Testis (tissue), 3 donors: Measurements from ENCODE around the gene RNF149. TPM values are rescaled to one million over a fixed set of nuclear protein-coding genes. Genes with fewer than 3 reads are reported as not detected.

Experiments
- DNase-seq: peaks from one replicate; pipeline ENCODE4 v3.0.0-alpha.2; 2019
- H3K27ac ChIP-seq, 2 donors: fragments of 200-600 bp; sonication (generic); one replicate each; pipeline ENCODE4 v1.5.1; 2019
- H3K27me3 ChIP-seq: fragments of 200-600 bp; sonication (generic); one replicate; pipeline ENCODE4 v1.5.1; 2019
- H3K36me3 ChIP-seq: fragments of 200-600 bp; sonication (generic); one replicate; pipeline ENCODE4 v1.5.1; 2017; ENCODE audit warnings: low read depth; ENCODE audit errors: missing control alignments
- H3K4me1 ChIP-seq: fragments of 200-600 bp; sonication (generic); one replicate; pipeline ENCODE4 v1.5.1; 2019
- H3K4me3 ChIP-seq, 2 donors: fragments of 200-600 bp; sonication (generic); one replicate each; pipeline ENCODE4 v1.5.1; 2017 to 2019
- H3K9me3 ChIP-seq: fragments of 200-600 bp; sonication (generic); one replicate; pipeline ENCODE4 v1.5.1; 2017
- CTCF ChIP-seq, 3 experiments: fragments of 450-650 bp in 2 of 3; fragments of 200-600 bp in 1 of 3; sonication (generic) in 1 of 3; IDR thresholded peaks; one replicate each; pipeline ENCODE4 v1.5.1; 2016 to 2019; ENCODE audit warnings: antibody characterized with exemption in 3 of 3, mild to moderate bottlenecking in 2 of 3, moderate library complexity in 1 of 3
- POLR2A ChIP-seq: fragments of 450-650 bp; IDR thresholded peaks from one replicate; pipeline ENCODE4 v1.6.1; 2017; ENCODE audit warnings: antibody characterized with exemption, mild to moderate bottlenecking, moderate library complexity
- WGBS, 2 donors: methylation state at CpG; one replicate each; pipeline ENCODE4 v1.1.5; 2018; 5-methylcytosine and 5-hydroxymethylcytosine counted together
- intact Hi-C: fragments of 100-400 bp; cut with DNase I; formaldehyde crosslinking; loops from one replicate; pipeline ENCODE4 v1.15.1; 2023; ENCODE audit warnings: low total_unique reads
- polyA plus RNA-seq: library from polyadenylated mRNA; stranded (reverse); fragments of 350-450 nt; fragmentation: Illumina TruSeq; extraction: RNeasy Lipid Tissue Mini Kit (QIAGEN cat#74804); gene quantifications from one replicate; pipeline ENCODE4 v1.2.3, GENCODE V29; 2014; ENCODE audit warnings: low read depth, low replicate concordance; ENCODE audit not compliant: insufficient read depth
- total RNA-seq, 2 donors: library from RNA; depleted of rRNA; stranded (reverse); fragments of >200 nt; gene quantifications; one replicate each; pipeline ENCODE4 v1.2.3, GENCODE V29; 2016

RNF149 gene
- total and polyA plus RNA-seq, 3 donors from 2014 or later, result 58.0 to 107 (median 95.0) TPM

GRCh38 chr2:101262142-101262541 is 46.4 kb downstream of the RNF149 start:
- no peaks in the 10 kb centered on the region for H3K36me3 ChIP-seq
- H3K4me3 ChIP-seq, result no peak overlapping the region
- H3K9me3 ChIP-seq, result no peaks in the 10 kb centered on the region
- WGBS, 2 donors, result 84 to 87% methylated on average over 4 of the region's 4 CpGs
- no peak for DNase-seq
- H3K27me3 ChIP-seq, result no peaks in the 10 kb centered on the region
- H3K4me1 ChIP-seq, result no peaks in the 10 kb centered on the region
- intact Hi-C loops, result no loop called here
- no peak overlapping the region for H3K27ac ChIP-seq
- no peak for TF ChIP-seq POLR2A
- no peak for TF ChIP-seq CTCF (IDR thresholded peaks at IDR 0.05)

GRCh38 chr2:101258804-101259203 is 49.7 kb downstream of the RNF149 start:
- Histone ChIP-seq H3K27me3 (no peaks in the 10 kb centered on the region), H3K27ac (no peak overlapping the region), H3K9me3 (no peaks in the 10 kb centered on the region), H3K4me3 (no peak overlapping the region), H3K36me3 (no peaks in the 10 kb centered on the region), H3K4me1 (peaks cover 9% of the 10 kb centered on the region)
- intact Hi-C loops, result no loop called here
- 93% methylated on average over 8 of the region's 8 CpGs for WGBS, 2 donors
- TF ChIP-seq POLR2A (no peak), CTCF (IDR thresholded peaks at IDR 0.05) (no peak)
- DNase-seq, result no peak

GRCh38 chr2:101256316-101256715 is 52.2 kb downstream of the RNF149 start:
- DNase-seq, result no peak
- Histone ChIP-seq H3K36me3 (no peaks in the 10 kb centered on the region), H3K9me3 (no peaks in the 10 kb centered on the region), H3K27ac (no peak overlapping the region), H3K4me1 (peaks cover 9% of the 10 kb centered on the region), H3K4me3 (no peak overlapping the region), H3K27me3 (no peaks in the 10 kb centered on the region)
- intact Hi-C loops, result no loop called here
- 84 to 94% methylated on average over 2 of the region's 2 CpGs for WGBS, 2 donors
- no peak for TF ChIP-seq CTCF (IDR thresholded peaks at IDR 0.05)
- no peak for TF ChIP-seq POLR2A

GRCh38 chr2:101255501-101255900 is 53.0 kb downstream of the RNF149 start:
- TF ChIP-seq POLR2A (no peak), CTCF (IDR thresholded peaks at IDR 0.05) (no peak)
- Histone ChIP-seq H3K36me3 (no peaks in the 10 kb centered on the region), H3K27me3 (no peaks in the 10 kb centered on the region), H3K9me3 (no peaks in the 10 kb centered on the region), H3K4me3 (no peak overlapping the region), H3K4me1 (peaks cover 9% of the 10 kb centered on the region), H3K27ac (no peak overlapping the region)
- intact Hi-C loops, result no loop called here
- no peak for DNase-seq
- 86 to 91% methylated on average over 3 of the region's 3 CpGs for WGBS, 2 donors

- H3K9me3 ChIP-seq, result no peaks in the 10 kb centered on the region
- 18 to 24% methylated on average over 17 of the region's 17 CpGs for WGBS, 2 donors
- DNase-seq, result no peak
- H3K4me1 ChIP-seq, result peaks cover 9% of the 10 kb centered on the region
- H3K27ac ChIP-seq, result no peak overlapping the region
- no peaks in the 10 kb centered on the region for H3K36me3 ChIP-seq
- TF ChIP-seq CTCF (IDR thresholded peaks at IDR 0.05), result no peak
- no peak for TF ChIP-seq POLR2A
- peak overlapping the region; percentile 96 to 97 for H3K4me3 ChIP-seq
- intact Hi-C loops, result no loop called here
- no peaks in the 10 kb centered on the region for H3K27me3 ChIP-seq
Observed at GRCh38 chr2:101253703-101254450, 54.6 kb downstream of the RNF149 start.
